CD4-positive, alpha-beta T cell (primary cell): ENCODE data around the gene TMEM140. TPM values are rescaled to one million over a fixed set of nuclear protein-coding genes. Genes with fewer than 3 reads are reported as not detected.

Experiments
- ATAC-seq: fragments of 200-7000 bp; cut with Tn5 transposase; one replicate; pipeline ENCODE4 v1.10.0; 2022; ENCODE audit warnings: mild to moderate bottlenecking; ENCODE audit not compliant: poor library complexity
- CTCF ChIA-PET: fragments of 350-600 bp; sonication (Branson Sonifier 250); formaldehyde crosslinking; loops from one replicate; lab custom pipeline; 2021; ENCODE audit warnings: antibody characterized with exemption, inconsistent platforms; lab: Charles Lee
- POLR2A ChIA-PET: fragments of 350-600 bp; sonication (Branson Sonifier 250); formaldehyde crosslinking; loops from one replicate; lab custom pipeline; 2021; ENCODE audit warnings: antibody characterized with exemption, inconsistent platforms; lab: Charles Lee
- DNase-seq, 14 experiments: peaks; one replicate each; pipeline ENCODE4 v3.0.0-alpha.2; 2013 to 2020; ENCODE audit warnings: mixed read lengths in 2 of 14
- H3K27ac ChIP-seq, 2 donors: one replicate each; pipeline versions ENCODE4 v1.5.1 to v1.7.0; 2013; ENCODE audit warnings: low read length in 2 of 2, low read depth in 1 of 2, mild to moderate bottlenecking in 1 of 2
- H3K27me3 ChIP-seq, 2 experiments: 1 replicate in 1 of 2; 2 replicates in 1 of 2; pipeline versions ENCODE4 v1.6.1 to v1.7.0; 2013; ENCODE audit warnings: low read length in 2 of 2, control low read depth in 1 of 2, mild to moderate bottlenecking in 1 of 2, moderate library complexity in 1 of 2; ENCODE audit not compliant: insufficient read depth in 2 of 2, control insufficient read depth in 1 of 2
- H3K36me3 ChIP-seq: one replicate; pipeline ENCODE4 v1.6.1; 2013; ENCODE audit warnings: low read length, control low read depth; ENCODE audit not compliant: insufficient read depth
- H3K4me1 ChIP-seq: one replicate; pipeline ENCODE4 v1.6.1; 2013; ENCODE audit warnings: low read length, control low read depth; ENCODE audit not compliant: insufficient read depth
- H3K4me3 ChIP-seq: one replicate; pipeline ENCODE4 v1.5.1; 2013; ENCODE audit warnings: mild to moderate bottlenecking, low read length, moderate library complexity
- H3K9me3 ChIP-seq, 2 experiments: 1 replicate in 1 of 2; 2 replicates in 1 of 2; pipeline versions ENCODE4 v1.6.1 to v1.7.0; 2013; ENCODE audit warnings: low read length in 2 of 2, mild to moderate bottlenecking in 2 of 2, control low read depth in 1 of 2, moderate library complexity in 1 of 2; ENCODE audit not compliant: control insufficient read depth in 1 of 2, insufficient read depth in 1 of 2
- H3K27ac Mint-ChIP-seq: one replicate; pipeline ENCODE4 v1.8.0; 2020; ENCODE audit warnings: mixed read lengths
- H3K27me3 Mint-ChIP-seq: one replicate; pipeline ENCODE4 v1.8.0; 2021; ENCODE audit warnings: mixed read lengths
- H3K36me3 Mint-ChIP-seq: one replicate; pipeline ENCODE4 v1.8.0; 2021; ENCODE audit warnings: low read depth, mixed read lengths
- H3K4me1 Mint-ChIP-seq: one replicate; pipeline ENCODE4 v1.8.0; 2021; ENCODE audit warnings: low read depth, mixed read lengths
- H3K4me3 Mint-ChIP-seq: one replicate; pipeline ENCODE4 v1.8.0; 2020; ENCODE audit warnings: mild to moderate bottlenecking, mixed read lengths
- H3K9me3 Mint-ChIP-seq: one replicate; pipeline ENCODE4 v1.8.0; 2020; ENCODE audit warnings: mixed read lengths
- CTCF ChIP-seq: fragments of 200-600 bp; IDR thresholded peaks from one replicate; pipeline ENCODE4 v1.8.0; 2022; ENCODE audit warnings: antibody characterized with exemption, mild to moderate bottlenecking
- intact Hi-C, 2 experiments: fragments of 100-400 bp; cut with DNase I in 1 of 2; cut with micrococcal nuclease in 1 of 2; formaldehyde crosslinking; loops; one replicate each; pipeline versions ENCODE4 v1.15.1 to v1.9.0; 2023 to 2025; cut with DNase I, micrococcal nuclease
- total RNA-seq, 174 experiments: library from RNA in 2 of 174; stranded (reverse) in 2 of 174; gene quantifications; one replicate each; pipeline ENCODE4 v1.2.3 and lab custom pipeline; 2021 to 2026

The TMEM140 gene
- total RNA-seq, 2 experiments from 2014 or later = 27.7 to 32.2 TPM

GRCh38 chr7:135204341-135204749, 56.5 kb downstream of the TMEM140 start:
- peaks cover 58% of the 10 kb centered on the region for H3K4me1 Mint-ChIP-seq
- Histone ChIP-seq H3K9me3 (no peaks in the 10 kb centered on the region), H3K27ac (no peak overlapping the region), H3K27me3 (no peaks in the 10 kb centered on the region), H3K36me3 (peaks cover 47% of the 10 kb centered on the region), H3K4me3 (no peak overlapping the region), H3K4me1 (peaks cover 14% of the 10 kb centered on the region)
- no peak for DNase-seq
- CTCF ChIA-PET = no interaction called here
- POLR2A ChIA-PET = no interaction called here
- H3K36me3 Mint-ChIP-seq = peaks cover 80% of the 10 kb centered on the region
- no peak overlapping the region for H3K4me3 Mint-ChIP-seq
- ATAC-seq = no peak
- TF ChIP-seq CTCF = no peak
- intact Hi-C loops = no loop called here
- H3K27me3 Mint-ChIP-seq = no peaks in the 10 kb centered on the region
- no peak overlapping the region for H3K27ac Mint-ChIP-seq
- H3K9me3 Mint-ChIP-seq = no peaks in the 10 kb centered on the region

- DNase-seq (no peak), ATAC-seq (no peak)
- Mint-ChIP-seq H3K36me3 (peaks cover 75% of the 10 kb centered on the region), H3K27me3 (no peaks in the 10 kb centered on the region), H3K4me1 (peaks cover 58% of the 10 kb centered on the region), H3K9me3 (no peaks in the 10 kb centered on the region), H3K27ac (no peak overlapping the region), H3K4me3 (no peak overlapping the region)
- H3K27me3 ChIP-seq = no peaks in the 10 kb centered on the region
- POLR2A ChIA-PET = no interaction called here
- no peak for TF ChIP-seq CTCF
- H3K36me3 ChIP-seq = peaks cover 41% of the 10 kb centered on the region
- no peak overlapping the region for H3K4me3 ChIP-seq
- intact Hi-C loops = no loop called here
- no peak overlapping the region for H3K27ac ChIP-seq
- CTCF ChIA-PET = interaction anchor here (0.8 kb wide), 1 partner anchor 219 kb away, joined by 3 read pairs; the partner anchor contains the start of gene AGBL3
- peaks cover 19% of the 10 kb centered on the region for H3K4me1 ChIP-seq
- H3K9me3 ChIP-seq = no peaks in the 10 kb centered on the region
Observed at GRCh38 chr7:135204876-135205275, 57.0 kb downstream of the TMEM140 start.

GRCh38 chr7:135205850-135206249, 58.0 kb downstream of the TMEM140 start:
- no peaks in the 10 kb centered on the region for H3K9me3 Mint-ChIP-seq
- H3K27me3 Mint-ChIP-seq = no peaks in the 10 kb centered on the region
- no peak overlapping the region for H3K4me3 Mint-ChIP-seq
- Histone ChIP-seq H3K27me3 (no peaks in the 10 kb centered on the region), H3K9me3 (no peaks in the 10 kb centered on the region), H3K4me1 (peaks cover 29% of the 10 kb centered on the region), H3K27ac (no peak overlapping the region), H3K4me3 (no peak overlapping the region), H3K36me3 (peaks cover 32% of the 10 kb centered on the region)
- TF ChIP-seq CTCF = no peak
- ChIA-PET CTCF (interaction anchor here (0.7 kb wide), 1 partner anchor 554 kb away, joined by 3 read pairs; no protein-coding TSS in a partner anchor), POLR2A (interaction anchor here (1.3 kb wide), 1 partner anchor 36 kb away, joined by 3 read pairs; the partner anchor contains the start of gene CYREN)
- ATAC-seq (no peak), DNase-seq (no peak)
- peaks cover 65% of the 10 kb centered on the region for H3K4me1 Mint-ChIP-seq
- H3K36me3 Mint-ChIP-seq = peaks cover 66% of the 10 kb centered on the region
- H3K27ac Mint-ChIP-seq = no peak overlapping the region
- intact Hi-C loops = no loop called here
